Neutrophil (primary cell): ENCODE data around the gene MYOM1.
"Not testable (repeated sequence)": the region's sequence is repeated elsewhere in the genome, so short reads cannot be mapped to it uniquely, and the experiment has no call there.

Experiments used
- H3K27ac ChIP-seq: fragments of 200-600 bp; sonication (generic); 2 replicates; pipeline ENCODE4 v1.5.1; 2016; ENCODE audit warnings: mild to moderate bottlenecking, moderate library complexity
- H3K27me3 ChIP-seq: fragments of 200-600 bp; sonication (generic); 2 replicates; pipeline ENCODE4 v1.6.0; 2016; ENCODE audit warnings: mild to moderate bottlenecking
- H3K36me3 ChIP-seq: fragments of 200-600 bp; sonication (generic); 2 replicates; pipeline ENCODE4 v1.5.1; 2017
- H3K4me1 ChIP-seq, 2 experiments: fragments of 200-600 bp in 1 of 2; sonication (generic) in 1 of 2; 1 replicate in 1 of 2; 2 replicates in 1 of 2; pipeline versions ENCODE4 v1.5.1 to v1.6.1; 2013 to 2016; ENCODE audit warnings: low read depth in 1 of 2, low read length in 1 of 2, mild to moderate bottlenecking in 1 of 2, moderate library complexity in 1 of 2; ENCODE audit not compliant: control insufficient read depth in 1 of 2, insufficient read depth in 1 of 2
- H3K4me3 ChIP-seq, 2 experiments: fragments of 200-600 bp in 1 of 2; sonication (generic) in 1 of 2; 1 replicate in 1 of 2; 2 replicates in 1 of 2; pipeline ENCODE4 v1.5.1; 2013 to 2016; ENCODE audit warnings: low read depth in 1 of 2, low read length in 1 of 2, mild to moderate bottlenecking in 1 of 2, moderate library complexity in 1 of 2
- H3K9me3 ChIP-seq: fragments of 200-600 bp; sonication (generic); 2 replicates; pipeline ENCODE4 v1.5.1; 2016
- CTCF ChIP-seq: fragments of 200-600 bp; sonication (generic); IDR thresholded peaks from 2 replicates; pipeline ENCODE4 v1.5.1; 2016; ENCODE audit warnings: antibody characterized with exemption

Gene MYOM1

GRCh38 chr18:3071676-3072075, 148.1 kb downstream of the MYOM1 start:
- Histone ChIP-seq H3K36me3 (no peaks in the 10 kb centered on the region), H3K27ac (no peak overlapping the region), H3K27me3 (no peaks in the 10 kb centered on the region), H3K4me3 (no peak overlapping the region), H3K9me3 (no peaks in the 10 kb centered on the region), H3K4me1 (peaks cover 26 to 33% of the 10 kb centered on the region in 2 experiments)
- TF ChIP-seq CTCF, result no peak

GRCh38 chr18:3069671-3070433, 149.9 kb downstream of the MYOM1 start:
- peak overlapping the region; percentile 36 for H3K27ac ChIP-seq
- H3K9me3 ChIP-seq, result no peaks in the 10 kb centered on the region
- no peaks in the 10 kb centered on the region for H3K36me3 ChIP-seq
- H3K27me3 ChIP-seq, result no peaks in the 10 kb centered on the region
- H3K4me3 ChIP-seq, result no peak overlapping the region
- peaks cover 32 to 38% of the 10 kb centered on the region in 2 experiments for H3K4me1 ChIP-seq
- TF ChIP-seq CTCF, result no peak

GRCh38 chr18:3067722-3068121, 152.0 kb downstream of the MYOM1 start:
- Histone ChIP-seq H3K9me3 (no peaks in the 10 kb centered on the region), H3K4me1 (peaks cover 24 to 31% of the 10 kb centered on the region in 2 experiments), H3K36me3 (no peaks in the 10 kb centered on the region), H3K27me3 (no peaks in the 10 kb centered on the region), H3K27ac (peak overlapping the region; percentile 48), H3K4me3 (no peak overlapping the region)
- no peak for TF ChIP-seq CTCF

GRCh38 chr18:3067165-3067661, 152.6 kb downstream of the MYOM1 start:
- H3K27ac ChIP-seq, result peak overlapping the region; percentile 48
- no peaks in the 10 kb centered on the region for H3K36me3 ChIP-seq
- no peak overlapping the region for H3K4me3 ChIP-seq
- no peak for TF ChIP-seq CTCF
- H3K4me1 ChIP-seq, result peaks cover 25 to 36% of the 10 kb centered on the region in 2 experiments
- no peaks in the 10 kb centered on the region for H3K9me3 ChIP-seq
- H3K27me3 ChIP-seq, result no peaks in the 10 kb centered on the region

- Histone ChIP-seq H3K36me3 (no peaks in the 10 kb centered on the region), H3K4me1 (peaks cover 25 to 43% of the 10 kb centered on the region in 2 experiments), H3K9me3 (no peaks in the 10 kb centered on the region), H3K27ac (peak overlapping the region; percentile 48), H3K4me3 (no peak overlapping the region), H3K27me3 (no peaks in the 10 kb centered on the region)
- TF ChIP-seq CTCF, result no peak
These were observed 153.2 kb downstream of the MYOM1 start for GRCh38 chr18:3066341-3067110.

GRCh38 chr18:3063766-3064165, 156.0 kb downstream of the MYOM1 start:
- not testable (repeated sequence) for H3K4me3 ChIP-seq, H3K27ac ChIP-seq, H3K27me3 ChIP-seq, H3K9me3 ChIP-seq, H3K36me3 ChIP-seq
- peaks cover 31 to 65% of the 10 kb centered on the region in 2 experiments for H3K4me1 ChIP-seq
